NT2/D1 (cell line): ENCODE results near the gene ANXA2R.

ENCODE experiments used
- YY1 ChIP-seq: IDR thresholded peaks from 2 replicates; pipeline ENCODE4 v1.6.1; 2011; ENCODE audit not compliant: insufficient read length, insufficient read depth
- ZNF274 ChIP-seq: IDR thresholded peaks from 2 replicates; pipeline ENCODE4 v1.6.1; 2011; ENCODE audit warnings: mild to moderate bottlenecking, low read depth, low read length

DNA sequence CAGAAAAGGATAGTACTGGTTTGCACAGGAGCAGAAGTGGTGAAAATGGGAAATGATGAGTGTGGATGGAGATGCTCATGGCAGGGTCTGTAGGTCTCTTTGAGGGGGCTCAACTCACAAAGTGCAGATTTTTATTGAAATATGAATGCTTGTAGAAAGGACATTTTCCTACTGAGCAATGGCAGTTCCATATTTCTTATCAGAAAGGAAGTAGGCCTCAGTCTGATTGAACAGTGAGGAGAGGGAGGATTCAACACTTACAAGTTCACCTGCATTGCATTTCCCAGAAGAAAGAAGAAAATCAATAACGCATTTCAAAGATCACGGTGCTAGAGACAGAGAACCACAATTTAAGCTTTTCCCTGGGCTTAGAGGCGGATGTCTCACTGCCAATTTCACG lies 49.2 kb downstream of the ANXA2R start:
- TF ChIP-seq YY1 (no peak), ZNF274 (no peak)
